GM11168 (cell line): ENCODE results near the gene EMC6.

Experiments used
- in situ Hi-C: fragments of 300-500 bp; cut with MboI; formaldehyde crosslinking; loops from one replicate; pipeline ENCODE4 v1.12.0; 2022; ENCODE audit warnings: low sequenced_read_pairs; ENCODE audit not compliant: unreplicated experiment

The EMC6 gene

DNA sequence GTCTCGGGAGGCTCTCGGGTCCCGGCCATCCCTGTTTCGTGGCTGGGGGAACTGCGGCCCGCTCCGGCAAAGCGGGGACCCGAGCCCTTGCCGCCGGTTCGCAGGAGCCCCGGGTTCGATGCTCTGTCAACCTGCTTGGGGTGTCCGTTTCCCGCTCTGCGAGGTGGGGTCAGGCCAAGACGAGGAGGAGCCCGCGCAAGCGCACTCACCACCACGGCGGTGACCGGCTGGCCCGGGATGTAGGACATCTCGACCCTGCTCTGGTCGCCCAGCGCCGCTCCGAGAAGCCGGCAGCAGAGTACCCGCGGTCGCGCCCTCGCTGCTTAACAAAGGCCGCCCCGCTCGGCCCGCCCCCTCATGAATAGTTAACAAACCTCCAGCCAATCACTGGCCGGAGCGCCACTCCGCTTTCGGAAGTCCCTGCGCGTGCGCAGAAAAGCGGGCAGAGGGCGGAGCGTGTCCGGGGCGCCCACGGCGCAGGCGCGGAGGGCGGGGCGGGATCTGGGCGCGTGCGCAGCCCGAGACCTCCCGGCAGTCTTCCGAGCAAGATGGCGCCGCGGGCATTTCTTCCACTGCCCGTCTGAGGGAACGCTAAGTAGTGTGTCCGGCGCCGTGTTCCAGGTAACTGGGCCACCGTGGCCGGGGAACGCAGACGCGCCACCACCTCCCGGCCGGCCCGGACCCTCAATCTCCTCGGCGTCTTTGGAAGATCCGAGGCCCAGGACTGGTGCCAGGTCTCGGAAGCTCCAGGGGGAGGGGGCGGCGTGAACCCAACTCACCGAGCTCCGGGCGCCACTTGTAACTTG lies at the start of gene EMC6, which contains the start of gene TAX1BP3:
EMC6 (plus strand) TSS at position 534 of the 806 bp plus-strand sequence. CDS start 335 bp downstream, outside the sequence.
TAX1BP3 (minus strand) TSS at position 300 of the 806 bp plus-strand sequence; CDS start at position 248, 52 bp downstream.
- in situ Hi-C loops: loop anchor here (10.0 to 25.0 kb wide), 2 partner anchors 156 to 631 kb away; no protein-coding TSS in a partner anchor

- in situ Hi-C loops: no loop called here
Measured at GRCh38 chr17:3621146-3621720, 47.4 kb upstream of the EMC6 start.

DNA sequence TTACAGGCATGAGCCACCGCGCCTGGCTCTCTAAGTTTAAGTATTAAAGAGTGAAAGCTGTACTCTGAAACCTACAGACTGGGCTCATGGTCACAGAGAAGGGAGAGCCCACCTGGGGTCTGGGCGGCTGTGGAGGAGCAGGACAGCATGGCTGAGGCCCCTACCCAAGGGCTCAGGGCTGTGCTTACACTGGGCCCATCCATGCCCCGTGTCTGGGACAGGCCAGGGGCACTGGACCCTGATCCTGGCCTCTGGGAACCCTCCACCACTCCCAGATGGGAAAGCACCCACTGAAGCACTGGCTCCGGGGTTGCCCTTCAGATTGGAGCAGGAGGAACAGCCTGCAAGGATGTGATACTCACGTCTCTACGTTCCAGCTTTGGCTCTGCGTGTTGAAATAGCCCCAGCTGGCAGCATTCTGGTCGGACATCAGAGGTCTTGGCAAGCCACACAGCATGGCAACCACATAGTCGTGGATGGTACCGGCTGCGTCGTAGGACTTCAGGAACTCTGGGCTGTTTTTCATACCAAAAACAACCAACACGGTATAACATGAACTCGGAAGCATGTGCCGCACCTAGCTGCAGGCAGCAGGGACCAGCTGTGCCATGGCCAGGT lies 45.5 kb upstream of the EMC6 start:
- in situ Hi-C loops: no loop called here

DNA sequence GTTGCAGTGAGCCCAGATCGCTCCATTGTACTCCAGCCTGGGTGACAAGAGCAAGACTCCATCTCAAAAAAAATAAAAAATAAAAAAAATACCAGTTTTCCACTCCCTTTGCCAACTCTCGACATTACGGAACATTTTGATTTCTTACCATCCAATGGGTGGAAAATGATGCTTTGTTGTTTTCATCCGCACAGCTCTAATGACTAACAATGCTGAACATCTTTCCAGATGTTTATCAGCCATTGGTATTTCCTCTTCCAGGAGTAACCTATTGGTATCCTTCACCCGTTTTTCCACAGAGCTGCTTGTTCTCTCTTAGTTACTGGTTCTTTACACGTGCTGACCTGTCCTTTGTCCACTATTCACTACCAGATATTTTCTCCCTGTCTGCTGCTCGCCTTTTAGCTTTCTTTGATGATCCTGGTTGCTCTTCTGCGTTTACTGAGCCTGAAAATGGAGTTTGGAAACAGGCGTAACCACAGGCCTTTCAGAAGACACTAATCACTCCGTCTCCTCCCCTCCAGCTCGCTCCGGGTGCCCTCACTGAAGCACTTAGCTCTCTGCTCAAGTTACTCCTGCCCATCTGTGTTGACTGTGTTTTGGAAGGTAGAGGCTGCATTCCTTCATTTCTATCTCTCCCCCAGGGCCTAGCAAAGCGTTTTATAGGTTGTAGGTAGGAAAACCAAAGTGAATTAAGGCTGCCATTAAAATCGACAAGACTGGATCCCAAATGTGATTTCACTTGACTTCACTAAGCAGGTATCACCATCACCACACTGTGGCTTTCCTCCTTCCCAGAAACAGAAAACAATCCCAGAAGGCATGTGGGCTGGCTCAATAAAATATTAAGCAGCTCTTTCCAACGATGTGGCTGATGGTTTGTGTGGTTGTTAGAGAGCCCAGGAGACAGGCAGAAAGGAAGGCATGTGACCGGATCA lies 41.5 kb upstream of the EMC6 start:
- in situ Hi-C loops: no loop called here

GRCh38 chr17:3627769-3628167 lies 40.8 kb upstream of the EMC6 start:
- in situ Hi-C loops: no loop called here

DNA sequence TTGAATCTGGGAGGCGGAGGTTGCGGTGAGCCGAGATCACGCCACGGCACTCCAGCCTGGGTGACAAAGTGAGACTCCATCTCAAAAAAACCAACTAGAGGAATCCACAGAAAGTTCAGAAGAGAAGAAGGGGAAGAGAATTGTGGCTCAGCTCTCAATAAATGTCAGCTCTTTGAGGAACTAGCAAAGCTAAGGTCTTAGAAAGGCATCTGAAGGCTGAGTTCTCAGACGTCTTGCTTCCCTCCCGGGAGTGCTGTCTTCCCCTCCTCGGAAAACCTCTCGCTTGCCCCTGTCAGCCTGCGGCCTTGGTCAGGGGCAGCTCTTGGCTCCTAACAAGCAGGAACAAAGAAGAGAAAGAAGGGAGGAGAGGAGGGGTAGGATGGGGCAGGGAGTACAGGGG lies 37.8 kb upstream of the EMC6 start:
- in situ Hi-C loops: no loop called here

DNA sequence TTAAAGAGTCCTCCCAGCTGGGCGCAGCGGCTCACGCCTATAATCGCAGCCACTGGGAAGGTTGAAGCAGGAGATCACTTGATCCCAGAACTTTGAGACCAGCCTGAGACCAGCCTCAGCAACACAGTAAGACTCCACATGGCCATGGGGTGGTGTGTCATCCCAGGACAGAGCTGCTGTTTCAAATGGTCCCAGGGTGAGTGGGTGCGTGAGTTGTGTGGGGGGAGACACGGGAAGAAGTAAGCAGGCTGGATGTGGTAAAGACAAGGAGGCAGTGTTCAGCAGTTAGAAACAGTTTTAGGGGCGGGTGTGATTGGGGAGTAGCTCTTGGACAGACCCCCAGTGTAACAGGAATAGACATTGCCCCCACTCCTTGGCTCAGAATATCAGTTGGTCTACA lies 36.3 kb upstream of the EMC6 start:
- in situ Hi-C loops: no loop called here

DNA sequence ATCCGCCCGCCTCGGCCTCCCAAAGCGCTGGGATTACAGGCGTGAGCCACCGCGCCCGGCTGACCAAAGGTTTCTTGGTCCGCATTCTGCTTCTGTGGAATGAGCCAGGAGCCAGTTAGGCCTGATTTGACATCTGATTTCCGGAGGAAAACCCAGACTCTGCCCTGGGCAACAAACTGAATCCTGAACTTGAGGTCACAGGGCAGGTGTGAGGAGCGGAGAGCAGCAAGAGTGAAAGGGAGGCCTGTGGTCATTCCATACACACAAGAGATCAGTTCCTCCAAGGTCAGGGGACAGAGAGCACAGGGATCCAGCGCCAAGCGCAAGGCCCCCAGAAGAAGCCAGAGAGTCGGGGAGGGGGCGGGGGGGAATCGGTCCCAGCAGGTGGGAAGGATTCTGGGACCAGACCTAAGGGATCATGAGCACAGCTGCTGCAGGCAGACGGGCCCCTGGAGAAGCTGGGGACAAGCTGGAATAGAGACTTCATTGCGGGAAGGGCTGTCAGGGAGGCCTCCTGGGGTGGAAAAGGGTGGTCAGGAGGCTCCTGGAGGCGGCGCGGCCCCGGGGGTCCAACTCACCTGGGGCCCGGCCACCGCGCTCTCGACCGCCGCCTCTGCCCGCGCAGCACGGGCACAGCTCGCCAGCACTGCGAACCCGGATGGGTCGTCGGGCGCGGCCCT lies 33.0 kb upstream of the EMC6 start:
- in situ Hi-C loops: no loop called here

- in situ Hi-C loops: no loop called here
Measured at GRCh38 chr17:3636154-3636907, 32.3 kb upstream of the EMC6 start, which contains the start of the genes CTNS and SHPK. TSS of gene CTNS (plus strand) at chr17:3636760. CDS start at chr17:3640207, 3,447 bp downstream. TSS of gene SHPK (minus strand) at chr17:3636250. CDS start at chr17:3636219, 31 bp downstream.

DNA sequence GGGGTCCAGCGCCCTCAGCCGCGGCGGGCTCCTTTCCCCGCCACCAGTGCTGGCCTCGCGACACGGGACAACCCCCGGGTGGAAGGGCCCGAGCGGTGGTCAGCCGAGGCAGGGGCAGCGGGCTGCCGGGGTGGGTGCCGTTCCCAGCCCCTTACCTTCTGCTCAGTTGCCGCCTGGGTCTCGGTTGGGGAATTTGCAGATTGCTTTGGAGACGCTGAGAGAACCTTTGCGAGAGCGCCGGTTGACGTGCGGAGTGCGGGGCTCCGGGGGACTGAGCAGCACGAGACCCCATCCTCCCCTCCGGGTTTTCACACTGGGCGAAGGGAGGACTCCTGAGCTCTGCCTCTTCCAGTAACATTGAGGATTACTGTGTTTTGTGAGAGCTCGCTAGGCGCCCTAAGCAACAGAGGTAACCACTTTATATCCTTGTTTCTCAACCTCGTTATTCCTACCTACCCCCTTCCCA lies 31.7 kb upstream of the EMC6 start:
- in situ Hi-C loops: no loop called here

- in situ Hi-C loops: no loop called here
Measured at GRCh38 chr17:3639981-3640596, 28.5 kb upstream of the EMC6 start.

DNA sequence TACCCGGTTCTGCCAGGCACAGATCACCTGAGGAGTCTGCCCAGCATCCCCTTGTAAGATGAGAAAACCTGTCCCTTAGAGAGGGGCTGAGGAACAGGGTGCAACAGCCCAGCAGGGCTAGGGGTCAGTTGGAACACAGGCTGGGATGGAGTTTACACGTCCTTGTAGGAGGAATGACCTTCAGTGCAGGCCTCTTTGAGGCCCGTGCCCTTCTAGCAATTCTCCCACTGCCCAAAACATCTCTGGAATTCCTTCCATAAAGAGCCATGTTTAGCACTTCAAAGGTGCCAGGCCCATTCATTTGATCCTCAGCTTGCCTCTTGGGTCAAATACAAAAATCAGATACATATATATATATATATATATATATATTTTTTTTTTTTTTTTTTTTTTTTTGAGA lies 27.6 kb upstream of the EMC6 start:
- in situ Hi-C loops: no loop called here

GRCh38 chr17:3641717-3642486 lies 26.7 kb upstream of the EMC6 start:
- in situ Hi-C loops: no loop called here

DNA sequence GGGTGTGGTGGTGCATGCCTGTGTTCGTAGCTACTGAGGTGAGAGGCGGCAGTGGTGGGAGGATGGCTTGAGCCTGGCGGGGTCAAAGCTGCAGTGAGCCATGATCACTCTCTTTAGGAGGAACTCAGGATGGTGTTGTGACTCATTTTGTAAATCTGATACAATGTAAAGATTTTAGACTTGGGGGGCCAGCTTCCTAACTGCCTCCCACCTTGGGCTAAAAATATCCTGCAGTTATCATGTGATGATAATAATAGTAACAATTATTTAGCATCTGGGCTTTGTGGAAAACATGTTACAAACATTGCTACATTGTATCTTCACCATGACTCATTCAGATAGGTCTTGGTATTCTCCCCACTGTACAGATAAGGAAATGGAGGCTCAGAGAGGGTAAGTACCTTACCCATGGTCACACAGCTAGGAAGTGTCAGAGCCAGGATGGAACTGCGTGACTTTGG lies 24.7 kb upstream of the EMC6 start:
- in situ Hi-C loops: no loop called here

GRCh38 chr17:3645310-3645709 lies 23.3 kb upstream of the EMC6 start:
- in situ Hi-C loops: no loop called here

- in situ Hi-C loops: no loop called here
Measured at GRCh38 chr17:3647251-3647650, 21.4 kb upstream of the EMC6 start.

- in situ Hi-C loops: no loop called here
Measured at GRCh38 chr17:3647769-3648555, 20.6 kb upstream of the EMC6 start.
